H1 (cell line): ENCODE data around the gene SLCO4C1.

ENCODE experiments used
- CTCF ChIP-seq, 3 experiments: IDR thresholded peaks; 1 replicate in 2 of 3; 2 replicates in 1 of 3; pipeline versions ENCODE4 v1.5.1 to v1.6.1; 2011; ENCODE audit warnings: low read length in 3 of 3, mild to moderate bottlenecking in 3 of 3, inconsistent platforms in 2 of 3, low read depth in 1 of 3, moderate library complexity in 1 of 3; ENCODE audit not compliant: insufficient read depth in 1 of 3; ENCODE audit errors: control extremely low read depth in 1 of 3
- EZH2 ChIP-seq: fragments of 200-600 bp; sonication (generic); IDR thresholded peaks from 2 replicates; pipeline ENCODE4 v1.7.1; 2012; ENCODE audit warnings: low read depth, mild to moderate bottlenecking, moderate library complexity, low read length, inconsistent platforms; ENCODE audit not compliant: severe bottlenecking
- HDAC2 ChIP-seq, 2 experiments: fragments of 300-600 bp in 1 of 2; sonication (generic) in 1 of 2; IDR thresholded peaks; 2 replicates each; pipeline ENCODE4 v1.6.1; 2011 to 2012; ENCODE audit warnings: low read depth in 2 of 2, low read length in 2 of 2, mild to moderate bottlenecking in 2 of 2, moderate library complexity in 2 of 2, borderline replicate concordance in 1 of 2, inconsistent platforms in 1 of 2
- JUND ChIP-seq: IDR thresholded peaks from 2 replicates; pipeline ENCODE4 v1.6.1; 2011; ENCODE audit warnings: mild to moderate bottlenecking, improper control_type of control experiment, low read length
- MAX ChIP-seq: IDR thresholded peaks from 2 replicates; pipeline ENCODE4 v1.6.1; 2012; ENCODE audit warnings: inconsistent platforms
- NRF1 ChIP-seq: IDR thresholded peaks from 2 replicates; pipeline ENCODE4 v1.6.1; 2011; ENCODE audit warnings: mild to moderate bottlenecking, low read depth, low read length, improper control_type of control experiment
- POLR2A ChIP-seq, 2 experiments: IDR thresholded peaks; 1 replicate in 1 of 2; 2 replicates in 1 of 2; pipeline ENCODE4 v1.6.1; 2011; ENCODE audit warnings: low read depth in 2 of 2, low read length in 2 of 2, mild to moderate bottlenecking in 2 of 2; ENCODE audit errors: control extremely low read depth in 1 of 2
- POLR2AphosphoS5 ChIP-seq: IDR thresholded peaks from 2 replicates; pipeline ENCODE4 v1.6.1; 2011; ENCODE audit warnings: low read depth, low read length
- RAD21 ChIP-seq, 2 experiments: IDR thresholded peaks in 1 of 2; conservative IDR thresholded peaks in 1 of 2; 2 replicates each; pipeline ENCODE4 v1.6.1; 2011; ENCODE audit warnings: low read depth in 2 of 2, low read length in 2 of 2, improper control_type of control experiment in 1 of 2, inconsistent platforms in 1 of 2, mild to moderate bottlenecking in 1 of 2, moderate library complexity in 1 of 2
- RNF2 ChIP-seq: fragments of 200-900, 300-1000 bp; sonication (generic); IDR thresholded peaks from 2 replicates; pipeline ENCODE4 v1.7.1; 2016; ENCODE audit warnings: borderline replicate concordance, low read depth, mild to moderate bottlenecking, antibody characterized with exemption, low read length; ENCODE audit not compliant: poor library complexity, severe bottlenecking; ENCODE audit errors: missing control alignments
- SIN3A ChIP-seq, 2 experiments: IDR thresholded peaks in 1 of 2; conservative IDR thresholded peaks in 1 of 2; 2 replicates each; pipeline ENCODE4 v1.6.1; 2011 to 2012; ENCODE audit warnings: low read length in 2 of 2, improper control_type of control experiment in 1 of 2, low read depth in 1 of 2, mild to moderate bottlenecking in 1 of 2
- SRF ChIP-seq: IDR thresholded peaks from 2 replicates; pipeline ENCODE4 v1.6.1; 2011; ENCODE audit warnings: mild to moderate bottlenecking, low read depth, low read length, moderate library complexity

GRCh38 chr5:102290004-102290403 is 6.1 kb downstream of the SLCO4C1 start:
- no peak for TF ChIP-seq HDAC2 (IDR thresholded peaks at IDR 0.05; ENCODE audit: borderline replicate concordance in 1 of 2, low read depth in 2 of 2, low read length in 2 of 2)
- TF ChIP-seq JUND, result no peak
- TF ChIP-seq CTCF (IDR thresholded peaks at IDR 0.05; ENCODE audit: control extremely low read depth in 1 of 3, insufficient read depth in 1 of 3, low read depth in 1 of 3, low read length in 3 of 3), result no peak
- TF ChIP-seq NRF1, result no peak
- TF ChIP-seq POLR2AphosphoS5, result no peak
- TF ChIP-seq MAX, result no peak
- no peak for TF ChIP-seq RAD21 (IDR thresholded peaks at IDR 0.05 in 1 of 2, conservative IDR thresholded peaks at IDR 0.05 in 1 of 2; ENCODE audit: low read depth in 2 of 2, low read length in 2 of 2)
- TF ChIP-seq POLR2A (IDR thresholded peaks at IDR 0.05; ENCODE audit: control extremely low read depth in 1 of 2, low read depth in 2 of 2, low read length in 2 of 2), result no peak
- TF ChIP-seq SRF, result no peak
- no peak for TF ChIP-seq RNF2
- TF ChIP-seq SIN3A (conservative IDR thresholded peaks at IDR 0.05 in 1 of 2, IDR thresholded peaks at IDR 0.05 in 1 of 2; ENCODE audit: low read depth in 1 of 2, low read length in 2 of 2), result no peak
- no peak for TF ChIP-seq EZH2
